Skin of body (tissue), 2 donors: Measurements from ENCODE around the gene TEDC2. TPM values are rescaled to one million over a fixed set of nuclear protein-coding genes. Genes with fewer than 3 reads are reported as not detected.
"Not testable (repeated sequence)": the region's sequence is repeated elsewhere in the genome, so short reads cannot be mapped to it uniquely, and the experiment has no call there.

Experiments used
- DNase-seq: peaks from one replicate; lab custom pipeline; 2025; lab: John Stamatoyannopoulos, UW
- total RNA-seq: library from RNA; depleted of rRNA; stranded (reverse); fragments of >200 nt; gene quantifications from one replicate; pipeline ENCODE4 v1.2.3, GENCODE V29; 2014

Gene TEDC2
- total RNA-seq, 1 donor from 2014 or later: 3.4 TPM

GRCh38 chr16:2476345-2476720 is 16.4 kb downstream of the TEDC2 start:
- no peak for DNase-seq

- DNase-seq: no peak
Measured at GRCh38 chr16:2476741-2477140, 16.8 kb downstream of the TEDC2 start.

GRCh38 chr16:2477327-2477726 is 17.4 kb downstream of the TEDC2 start:
- DNase-seq: no peak

DNA sequence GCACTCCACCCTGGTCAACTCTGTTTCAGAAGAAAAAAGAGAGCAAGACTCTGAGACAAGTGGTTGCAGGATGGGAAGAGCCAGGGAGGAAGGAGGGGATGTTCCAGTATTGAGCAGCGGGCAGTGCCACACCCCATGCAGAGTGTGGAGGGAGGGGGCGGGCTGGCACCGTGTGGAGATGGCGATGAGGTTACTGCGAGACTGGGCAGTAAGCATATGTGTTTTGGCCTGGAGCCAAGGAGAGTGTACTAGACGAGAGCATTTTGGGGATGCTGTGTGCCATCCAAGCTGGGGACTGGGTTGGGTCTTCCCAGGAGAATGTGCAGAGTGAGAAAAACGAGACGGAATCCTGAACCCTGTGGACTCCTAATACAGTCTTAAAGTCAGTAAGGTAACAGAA is 18.4 kb downstream of the TEDC2 start:
- DNase-seq: no peak

DNA sequence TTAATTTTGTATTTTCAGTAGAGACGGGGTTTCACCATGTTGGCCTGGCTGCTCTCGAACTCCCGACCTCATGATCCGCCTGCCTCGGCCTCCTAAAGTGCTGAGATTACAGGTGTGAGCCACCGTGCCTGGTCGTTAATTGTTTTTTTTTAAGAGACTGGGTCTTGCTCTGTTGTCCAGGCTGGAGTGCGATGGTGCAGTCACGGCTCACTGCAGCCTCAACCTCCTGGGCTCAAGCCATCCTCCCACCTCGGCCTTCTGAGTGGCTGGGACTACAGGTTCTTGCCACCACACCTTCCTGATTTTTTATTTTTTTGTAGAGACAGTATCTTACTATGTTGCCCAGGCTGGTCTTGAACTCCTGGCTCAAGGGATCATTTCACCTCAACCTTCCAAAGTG is 20.1 kb downstream of the TEDC2 start:
- not testable (repeated sequence) for DNase-seq

- DNase-seq: no peak
Measured at GRCh38 chr16:2480948-2481347, 21.0 kb downstream of the TEDC2 start.

- DNase-seq: no peak
Measured at GRCh38 chr16:2481676-2482075, 21.8 kb downstream of the TEDC2 start.

- no peak for DNase-seq
Measured at GRCh38 chr16:2482249-2482648, 22.3 kb downstream of the TEDC2 start.

DNA sequence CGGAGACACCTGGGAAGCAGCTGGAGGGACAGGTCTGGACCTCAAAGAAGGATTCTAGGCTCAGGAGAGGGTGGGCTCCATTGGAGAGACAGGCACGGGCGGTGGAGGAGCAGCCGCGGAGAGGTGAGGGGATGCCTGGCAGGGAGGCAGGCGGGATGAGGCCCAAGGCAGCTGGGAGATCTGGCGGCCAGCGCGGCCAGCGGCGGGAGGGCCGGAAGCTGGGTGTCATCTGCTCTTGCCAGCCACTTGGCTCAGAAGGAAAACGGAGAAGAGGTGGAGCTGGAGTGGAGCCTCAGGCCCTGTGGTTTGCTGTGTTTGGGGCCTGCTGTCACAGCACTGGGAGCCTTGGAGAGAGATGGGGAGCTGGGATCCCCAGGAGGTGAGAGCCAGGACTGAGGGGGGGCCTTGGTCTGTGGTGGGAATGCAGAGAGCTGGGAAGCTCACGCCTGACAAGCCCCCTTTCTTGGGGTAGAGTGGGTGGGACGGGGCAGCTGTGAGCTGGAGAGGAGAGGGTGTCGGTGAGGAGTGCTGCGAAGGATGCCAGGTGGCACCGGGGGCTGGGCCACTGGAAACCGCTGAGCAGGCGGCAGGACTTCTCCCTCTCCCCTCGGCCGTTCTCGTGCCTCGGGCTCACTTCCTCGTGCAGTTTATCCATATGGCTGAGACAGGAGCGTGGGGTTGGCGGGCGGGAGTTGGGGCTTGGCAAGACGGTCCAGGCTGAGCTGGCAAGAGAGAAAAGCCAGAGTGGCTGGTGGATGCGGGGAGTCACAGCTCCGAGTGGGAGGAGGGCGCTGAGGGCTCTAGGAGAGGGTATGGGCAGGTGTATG is 23.0 kb downstream of the TEDC2 start:
- no peak for DNase-seq

- no peak for DNase-seq
Measured at GRCh38 chr16:2483939-2484897, 24.3 kb downstream of the TEDC2 start.

DNA sequence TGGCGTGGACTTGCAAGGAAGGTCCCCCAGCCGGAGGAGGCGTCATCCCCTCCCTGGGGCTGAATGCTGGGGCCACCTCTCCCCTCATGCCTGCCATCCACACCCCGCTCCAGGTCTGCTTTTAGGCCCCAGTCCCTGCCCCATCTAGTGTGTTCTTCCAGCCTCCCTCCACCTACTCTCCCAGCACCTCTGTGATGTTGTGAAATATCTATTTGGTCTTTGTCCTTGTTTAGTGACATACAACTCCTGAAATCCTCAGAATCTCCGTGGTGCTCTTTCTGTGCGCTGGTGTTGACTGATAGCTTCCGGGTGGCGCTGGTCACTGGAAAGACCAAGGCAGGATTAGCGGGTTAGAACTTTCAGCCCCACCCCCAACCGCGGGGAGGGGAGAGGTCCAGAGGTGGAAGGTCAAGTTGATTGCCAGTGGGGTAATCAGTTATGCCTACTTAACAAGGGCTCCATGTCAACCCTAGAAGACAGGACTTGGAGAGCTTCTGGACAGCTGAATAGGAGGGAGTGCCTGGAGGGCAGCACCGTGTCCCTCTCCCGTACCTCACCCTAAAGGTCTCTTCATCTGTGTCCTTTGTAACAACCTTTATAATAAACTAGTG is 25.1 kb downstream of the TEDC2 start:
- no peak for DNase-seq

- no peak for DNase-seq
Measured at GRCh38 chr16:2485811-2486507, 26.1 kb downstream of the TEDC2 start.

GRCh38 chr16:2486645-2487516 is 27.0 kb downstream of the TEDC2 start:
- no peak for DNase-seq

DNA sequence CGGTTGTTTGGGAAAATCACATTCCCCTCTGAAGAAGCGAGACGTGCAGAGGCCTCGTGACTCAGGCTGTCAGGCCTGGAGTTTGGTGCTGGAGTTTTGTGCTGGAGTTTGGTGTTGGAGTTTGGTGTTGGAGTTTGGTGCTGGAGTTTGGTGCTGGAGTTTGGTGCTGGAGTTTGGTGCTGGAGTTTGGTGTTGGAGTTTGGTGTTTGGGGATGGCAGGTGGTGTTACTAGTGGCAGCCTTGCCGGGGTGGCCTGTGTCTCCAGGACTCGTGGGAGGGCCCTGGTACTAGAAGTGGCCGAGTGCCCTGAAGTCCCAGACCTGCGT is 27.6 kb downstream of the TEDC2 start:
- no peak for DNase-seq

GRCh38 chr16:2487903-2488531 is 28.1 kb downstream of the TEDC2 start:
- no peak for DNase-seq

DNA sequence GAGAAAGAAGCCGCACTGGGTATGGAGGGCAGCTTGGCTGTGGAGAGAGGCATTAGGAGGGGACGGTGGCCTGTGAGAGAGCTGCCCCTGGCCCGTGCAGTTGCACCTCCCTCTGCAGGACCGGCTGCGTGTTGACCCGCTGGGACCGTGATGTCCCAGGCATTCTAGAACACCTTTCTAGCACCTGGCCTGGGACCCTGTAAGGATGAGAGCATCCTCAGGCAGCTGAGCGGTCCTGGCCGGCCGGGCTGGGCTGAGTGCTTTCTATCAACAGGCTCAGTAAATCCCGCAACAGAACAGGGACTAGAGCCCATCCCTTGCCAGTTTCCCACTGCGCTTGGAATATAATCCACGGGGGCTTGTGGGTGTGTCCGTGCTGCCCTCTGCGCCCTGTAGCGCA is 29.7 kb downstream of the TEDC2 start:
- DNase-seq: no peak

DNA sequence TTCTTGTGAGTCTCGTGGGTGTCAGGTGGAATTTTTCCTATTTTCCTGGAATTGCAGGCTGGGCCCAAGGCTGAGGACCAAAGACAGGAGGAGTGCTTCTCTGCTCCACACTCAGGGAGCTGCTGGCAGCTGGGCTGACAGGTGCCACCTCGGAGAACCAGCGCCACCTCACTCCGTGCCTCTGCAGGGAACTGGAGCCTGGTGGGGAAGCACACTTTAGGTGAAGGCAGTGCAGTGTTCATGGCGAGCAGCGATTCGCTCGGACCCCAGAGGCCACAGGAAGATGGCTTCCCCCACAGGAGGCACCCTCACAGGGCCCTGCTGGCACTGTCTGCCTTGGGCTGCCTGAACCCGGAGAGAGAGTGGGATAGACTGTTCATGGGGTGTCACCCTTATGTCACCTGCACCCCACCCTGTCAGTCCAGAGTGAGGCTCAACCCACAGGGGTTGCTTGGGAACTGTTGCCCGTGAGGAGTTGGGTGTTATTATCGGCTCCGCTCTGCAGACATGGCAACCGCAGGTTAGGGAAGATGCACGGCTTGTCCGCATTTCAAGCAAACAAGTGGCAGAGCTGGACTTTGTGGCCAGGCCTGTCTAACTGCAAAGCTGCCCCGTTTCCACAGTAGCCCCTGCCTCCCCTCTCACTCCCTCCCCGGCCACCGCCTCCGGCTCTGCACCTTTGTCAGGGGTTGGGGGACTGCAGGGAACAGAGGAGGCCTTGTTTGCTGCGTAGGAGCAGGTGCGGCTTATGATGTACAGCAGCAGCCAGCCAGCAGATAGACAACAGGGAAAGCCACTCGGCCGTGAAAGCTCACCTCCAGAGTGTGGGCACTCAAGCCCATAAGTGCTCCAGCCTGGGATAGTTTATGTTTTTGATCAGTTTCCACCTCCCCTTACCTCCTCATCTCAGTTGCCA is 30.5 kb downstream of the TEDC2 start:
- no peak for DNase-seq

- no peak for DNase-seq
Measured at GRCh38 chr16:2492292-2492691, 32.4 kb downstream of the TEDC2 start.

DNA sequence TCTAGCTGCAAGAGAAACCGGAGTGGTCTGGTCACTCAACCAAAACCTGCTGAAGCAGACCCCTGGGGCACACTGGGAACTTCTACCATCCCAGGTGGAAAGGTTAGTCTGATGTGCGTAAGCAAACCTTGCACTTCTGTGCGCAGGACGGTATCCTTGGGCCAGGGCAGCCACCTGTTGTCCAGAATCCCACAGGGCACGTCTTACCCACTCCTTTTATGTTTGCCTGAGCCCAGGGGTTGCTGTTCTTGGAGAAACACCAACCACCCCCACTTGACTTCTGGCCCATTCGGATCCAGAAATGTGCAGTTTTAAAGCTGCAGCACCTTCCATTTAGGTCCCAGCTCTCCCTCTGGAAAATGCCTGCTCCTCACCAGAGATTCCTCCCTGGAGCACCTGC is 33.7 kb downstream of the TEDC2 start:
- no peak for DNase-seq
